ENCODE data around the gene CRADD.

The CRADD gene

GRCh38 chr12:93745286-93745685 lies 68.1 kb downstream of the CRADD start:
- CTCF ChIA-PET = interaction anchor here (1.0 kb wide), 1 partner anchor 165 kb away, joined by 3 read pairs; no protein-coding TSS in a partner anchor
- no peak overlapping the region for H3K27ac ChIP-seq
- POLR2A ChIA-PET (ENCODE audit: low non-redundant PET) = no interaction called here
- TF ChIP-seq CTCF (conservative IDR thresholded peaks at IDR 0.05; ENCODE audit: low read depth) = no peak
- DNase-seq (ENCODE audit: low spot score) = no peak

- ChIA-PET CTCF (no interaction called here), POLR2A (ENCODE audit: low non-redundant PET) (no interaction called here)
- no peak for TF ChIP-seq CTCF (conservative IDR thresholded peaks at IDR 0.05; ENCODE audit: low read depth)
- DNase-seq (ENCODE audit: low spot score) = no peak
- no peak overlapping the region for H3K27ac ChIP-seq
These were observed 69.5 kb downstream of the CRADD start for GRCh38 chr12:93746572-93747168.

GRCh38 chr12:93748672-93749383 lies 71.7 kb downstream of the CRADD start:
- ChIA-PET CTCF (no interaction called here), POLR2A (ENCODE audit: low non-redundant PET) (no interaction called here)
- H3K27ac ChIP-seq = no peak overlapping the region
- DNase-seq (ENCODE audit: low spot score) = no peak
- no peak for TF ChIP-seq CTCF (conservative IDR thresholded peaks at IDR 0.05; ENCODE audit: low read depth)

- ChIA-PET CTCF (interaction anchor here (0.6 kb wide), 2 partner anchors 353 to 1792 kb away, joined by 3 to 4 read pairs; no protein-coding TSS in a partner anchor), POLR2A (ENCODE audit: low non-redundant PET) (no interaction called here)
- no peak for DNase-seq (ENCODE audit: low spot score)
- no peak for TF ChIP-seq CTCF (conservative IDR thresholded peaks at IDR 0.05; ENCODE audit: low read depth)
- no peak overlapping the region for H3K27ac ChIP-seq
These were observed 72.3 kb downstream of the CRADD start for GRCh38 chr12:93749515-93749914.

- DNase-seq (ENCODE audit: low spot score) = no peak
- ChIA-PET CTCF (interaction anchor here (0.6 kb wide), 1 partner anchor 1792 kb away, joined by 3 read pairs; no protein-coding TSS in a partner anchor), POLR2A (ENCODE audit: low non-redundant PET) (no interaction called here)
- no peak overlapping the region for H3K27ac ChIP-seq
- TF ChIP-seq CTCF (conservative IDR thresholded peaks at IDR 0.05; ENCODE audit: low read depth) = no peak
These were observed 72.9 kb downstream of the CRADD start for GRCh38 chr12:93750056-93750455.

GRCh38 chr12:93751864-93752610 lies 74.9 kb downstream of the CRADD start:
- CTCF ChIA-PET = no interaction called here
- POLR2A ChIA-PET (ENCODE audit: low non-redundant PET) = no interaction called here
- no peak for TF ChIP-seq CTCF (conservative IDR thresholded peaks at IDR 0.05; ENCODE audit: low read depth)
- H3K27ac ChIP-seq = no peak overlapping the region
- DNase-seq (ENCODE audit: low spot score) = no peak
